Karpas-422 (cell line): ENCODE results near the gene SMYD3. TPM values are rescaled to one million over a fixed set of nuclear protein-coding genes. Genes with fewer than 3 reads are reported as not detected.

ENCODE experiments used
- DNase-seq: peaks from one replicate; pipeline ENCODE4 v3.0.0-alpha.2; 2015
- H2AFZ ChIP-seq: fragments of 200-600 bp; sonication (generic); 2 replicates; pipeline ENCODE4 v1.6.1; 2014; ENCODE audit warnings: antibody characterized with exemption, low read length, mixed read lengths
- H3K27ac ChIP-seq: fragments of 200-600 bp; sonication (generic); 2 replicates; pipeline ENCODE4 v1.5.1; 2014; ENCODE audit warnings: mild to moderate bottlenecking, low read length, moderate library complexity
- H3K27me3 ChIP-seq: fragments of 200-600 bp; sonication (generic); 2 replicates; pipeline ENCODE4 v1.6.1; 2014; ENCODE audit warnings: low read length, mixed read lengths
- H3K36me3 ChIP-seq: fragments of 200-600 bp; sonication (generic); 2 replicates; pipeline ENCODE4 v1.6.1; 2014; ENCODE audit warnings: low read length, mixed read lengths; ENCODE audit not compliant: insufficient read depth
- H3K4me1 ChIP-seq: fragments of 200-600 bp; sonication (generic); 2 replicates; pipeline ENCODE4 v1.6.1; 2014; ENCODE audit warnings: mild to moderate bottlenecking, low read length, mixed read lengths
- H3K4me2 ChIP-seq: fragments of 200-600 bp; sonication (generic); 2 replicates; pipeline ENCODE4 v1.6.1; 2014; ENCODE audit warnings: low read length, low read depth, mild to moderate bottlenecking; ENCODE audit not compliant: poor library complexity, severe bottlenecking
- H3K4me3 ChIP-seq: fragments of 200-600 bp; sonication (generic); 2 replicates; pipeline ENCODE4 v1.5.1; 2014; ENCODE audit warnings: mild to moderate bottlenecking, antibody characterized with exemption, low read length, mixed read lengths
- H3K79me2 ChIP-seq: fragments of 200-600 bp; sonication (generic); 2 replicates; pipeline ENCODE4 v1.6.1; 2014; ENCODE audit warnings: mild to moderate bottlenecking, low read length, mixed read lengths
- H3K9ac ChIP-seq: fragments of 200-600 bp; sonication (generic); 2 replicates; pipeline ENCODE4 v1.6.0; 2014; ENCODE audit warnings: low read length
- H3K9me2 ChIP-seq: fragments of 200-600 bp; sonication (generic), shearing (Covaris generic); replicated peaks from 2 replicates; pipeline ENCODE4 v1.6.0; 2014; ENCODE audit warnings: mild to moderate bottlenecking, low read length, moderate library complexity; ENCODE audit not compliant: insufficient read depth
- H3K9me3 ChIP-seq: fragments of 300-700, 200-600 bp; sonication (generic); 2 replicates; pipeline ENCODE4 v1.6.1; 2014; ENCODE audit warnings: low read length, mixed read lengths
- H4K20me1 ChIP-seq: fragments of 200-600 bp; sonication (generic); 2 replicates; pipeline ENCODE4 v1.6.1; 2014; ENCODE audit warnings: mild to moderate bottlenecking, antibody characterized with exemption, low read length, low read depth; ENCODE audit not compliant: insufficient read depth
- total RNA-seq: library from RNA; depleted of rRNA; stranded (reverse); fragments of >200 nt; shearing (Covaris generic); gene quantifications from 2 replicates; pipeline ENCODE4 v1.2.3, GENCODE V29; 2014; ENCODE audit warnings: low replicate concordance

The SMYD3 gene
- total RNA-seq, 1 experiment from 2014 or later, result 67.1 TPM

DNA sequence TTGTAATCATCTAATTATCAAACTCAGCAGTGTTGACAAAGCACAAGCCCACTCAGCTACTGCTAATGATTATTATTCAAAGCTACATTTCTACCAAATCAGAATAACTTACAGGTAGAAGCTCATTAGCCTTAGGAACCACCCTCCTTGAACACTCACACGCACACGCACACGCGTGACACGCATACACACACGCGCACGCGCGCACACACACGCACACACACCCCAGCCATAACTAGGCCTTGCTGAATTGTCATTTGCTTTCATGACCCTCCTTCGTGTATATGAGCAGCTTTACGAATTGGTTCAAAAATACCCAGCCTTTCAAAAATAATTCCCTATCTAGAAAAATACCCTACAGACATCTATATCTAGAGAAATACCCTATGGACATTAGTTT, 195.6 kb downstream of the SMYD3 start:
- H3K4me3 ChIP-seq, result no peak overlapping the region
- H3K4me2 ChIP-seq, result no peak overlapping the region
- no peaks in the 10 kb centered on the region for H4K20me1 ChIP-seq
- no peaks in the 10 kb centered on the region for H3K36me3 ChIP-seq
- no peaks in the 10 kb centered on the region for H3K9me2 ChIP-seq
- no peaks in the 10 kb centered on the region for H3K9me3 ChIP-seq
- H3K79me2 ChIP-seq, result no peaks in the 10 kb centered on the region
- H3K27me3 ChIP-seq, result no peaks in the 10 kb centered on the region
- H2AFZ ChIP-seq, result no peak overlapping the region
- DNase-seq, result no peak
- no peaks in the 10 kb centered on the region for H3K4me1 ChIP-seq
- no peak overlapping the region for H3K27ac ChIP-seq
- H3K9ac ChIP-seq, result no peak overlapping the region

DNA sequence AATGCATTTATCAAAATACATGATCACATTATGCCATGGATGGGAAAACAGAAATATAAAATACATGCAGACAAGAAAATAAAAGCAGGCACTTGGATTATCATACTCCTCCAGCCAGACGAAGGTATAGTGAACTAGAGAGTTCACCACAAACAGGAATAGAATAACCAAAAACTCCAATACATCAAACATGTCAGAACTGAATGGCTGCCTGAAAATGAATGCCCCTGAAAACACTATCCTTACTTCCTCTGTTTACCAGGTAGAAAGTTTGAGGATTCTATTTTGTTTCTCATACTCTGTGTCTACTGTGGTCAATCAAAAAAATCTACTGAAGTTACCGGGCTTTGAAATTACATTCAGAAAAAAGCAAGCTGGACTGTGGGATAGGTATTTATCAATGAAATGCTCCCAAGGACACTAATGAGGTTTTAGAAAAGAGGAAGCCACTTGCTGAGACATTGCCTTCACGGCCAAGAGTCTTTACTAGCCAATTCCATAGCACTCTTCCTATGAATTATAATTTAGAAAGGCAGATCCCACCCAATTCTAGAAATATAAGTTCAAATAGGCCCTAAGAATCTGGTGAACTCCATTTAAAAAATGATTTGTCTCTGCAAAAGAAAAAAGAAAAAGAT, 197.7 kb downstream of the SMYD3 start:
- Histone ChIP-seq H3K9me3 (no peaks in the 10 kb centered on the region), H3K4me1 (no peaks in the 10 kb centered on the region), H3K36me3 (no peaks in the 10 kb centered on the region), H3K9ac (no peak overlapping the region), H3K4me2 (no peak overlapping the region), H3K79me2 (no peaks in the 10 kb centered on the region), H3K27ac (no peak overlapping the region), H4K20me1 (no peaks in the 10 kb centered on the region), H2AFZ (no peak overlapping the region), H3K27me3 (no peaks in the 10 kb centered on the region), H3K4me3 (no peak overlapping the region), H3K9me2 (no peaks in the 10 kb centered on the region)
- DNase-seq, result no peak

DNA sequence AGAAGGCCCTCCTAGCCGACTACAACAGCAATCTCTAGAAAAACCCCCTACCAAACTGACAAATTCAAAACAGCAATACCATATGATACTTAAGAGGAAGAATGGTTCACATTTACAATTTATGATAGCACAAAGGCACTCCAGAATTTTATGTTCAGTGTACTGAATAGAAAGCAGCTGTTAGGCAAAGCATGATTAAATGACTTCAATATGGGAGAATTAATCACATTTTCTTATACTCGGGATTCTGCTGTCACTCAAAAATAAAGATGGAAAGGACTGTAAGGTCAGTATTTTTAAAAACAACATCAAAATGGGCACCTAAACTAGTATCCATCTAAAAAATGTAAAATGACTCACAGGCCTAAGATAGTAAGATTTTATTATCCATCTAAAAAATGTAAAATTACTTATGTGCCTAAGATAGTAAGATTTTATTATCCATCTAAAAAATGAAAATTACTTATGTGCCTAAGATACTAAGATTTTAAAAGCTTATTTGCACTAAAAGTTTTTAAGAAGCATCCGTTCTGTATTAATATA, 198.5 kb downstream of the SMYD3 start:
- Histone ChIP-seq H3K79me2 (no peaks in the 10 kb centered on the region), H4K20me1 (no peaks in the 10 kb centered on the region), H3K36me3 (no peaks in the 10 kb centered on the region), H3K4me3 (no peak overlapping the region), H3K4me2 (no peak overlapping the region), H3K4me1 (no peaks in the 10 kb centered on the region), H3K9me3 (no peaks in the 10 kb centered on the region), H3K27ac (no peak overlapping the region), H3K9ac (no peak overlapping the region), H2AFZ (no peak overlapping the region), H3K9me2 (no peaks in the 10 kb centered on the region), H3K27me3 (no peaks in the 10 kb centered on the region)
- DNase-seq, result no peak

DNA sequence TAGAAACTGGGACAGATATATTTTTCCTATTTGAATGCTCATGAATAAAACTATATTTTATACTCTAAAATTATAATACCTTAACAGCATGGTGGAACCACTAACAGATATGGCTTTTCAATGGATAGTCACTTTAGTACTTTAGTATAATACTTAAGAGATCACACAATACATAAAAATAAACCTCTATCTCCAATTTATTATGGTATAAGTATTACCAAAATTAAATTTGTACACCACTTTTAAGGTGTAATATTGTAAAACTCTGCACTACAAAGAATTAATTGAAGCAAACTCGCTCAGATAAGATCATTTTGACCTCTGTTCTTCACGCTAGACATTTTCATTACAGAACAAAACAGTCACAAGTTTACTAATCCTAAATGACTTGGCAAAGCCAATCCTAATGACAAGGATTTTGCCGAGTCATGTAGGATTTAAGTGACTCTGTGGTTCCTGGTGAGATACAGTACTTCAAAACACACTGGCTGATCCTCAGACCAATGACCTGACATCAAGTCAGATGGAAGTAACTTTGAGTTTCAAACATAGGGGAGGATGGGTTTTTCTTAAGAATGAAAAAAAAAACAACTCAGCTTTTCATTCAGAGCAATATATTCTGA, 200.6 kb downstream of the SMYD3 start:
- Histone ChIP-seq H3K9me2 (no peaks in the 10 kb centered on the region), H3K27ac (no peak overlapping the region)

DNA sequence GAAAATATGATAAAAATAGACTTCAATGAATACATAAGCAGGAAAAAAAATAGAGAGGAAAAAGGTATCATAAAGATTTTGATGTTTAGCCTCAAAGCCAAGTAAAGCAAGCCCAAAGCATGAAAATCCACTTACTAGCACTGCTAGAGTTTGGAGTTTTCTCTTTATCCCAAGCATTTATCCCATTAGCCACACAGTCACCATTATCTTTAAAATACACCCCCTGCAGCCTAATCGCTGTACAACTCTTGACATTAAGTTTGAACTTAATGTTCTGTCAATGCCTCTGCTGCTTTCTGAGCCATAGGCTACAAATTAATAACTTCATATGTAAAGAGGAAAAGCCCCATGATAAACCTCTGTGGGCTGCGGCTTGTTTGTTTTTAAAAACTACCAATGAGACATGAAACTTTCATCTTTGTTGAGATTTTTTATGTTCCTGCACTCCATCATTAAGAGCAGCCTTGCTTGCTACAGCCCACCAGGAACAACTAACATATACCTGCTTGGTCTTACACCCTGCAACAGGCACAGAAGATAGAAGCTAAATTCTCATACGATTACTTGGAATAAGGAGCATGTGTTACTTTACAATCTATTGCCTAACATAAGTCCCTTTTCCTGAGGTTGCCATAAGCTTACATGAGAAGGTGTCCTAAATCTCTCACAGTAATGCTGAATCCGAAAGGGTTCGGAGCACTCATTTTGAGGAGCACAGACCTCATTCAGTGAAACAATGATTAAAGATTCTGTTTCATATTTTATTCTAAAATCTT, 202.4 kb downstream of the SMYD3 start:
- Histone ChIP-seq H3K9me2 (no peaks in the 10 kb centered on the region), H4K20me1 (no peaks in the 10 kb centered on the region), H3K4me1 (no peaks in the 10 kb centered on the region), H3K27me3 (no peaks in the 10 kb centered on the region), H2AFZ (no peak overlapping the region), H3K4me2 (no peak overlapping the region), H3K79me2 (no peaks in the 10 kb centered on the region), H3K9ac (no peak overlapping the region), H3K9me3 (no peaks in the 10 kb centered on the region), H3K4me3 (no peak overlapping the region), H3K27ac (no peak overlapping the region), H3K36me3 (no peaks in the 10 kb centered on the region)
- no peak for DNase-seq

More for the DNA sequence above, 200.6 kb downstream of the SMYD3 start:
- DNase-seq, result no peak
- no peak overlapping the region for H3K4me3 ChIP-seq
- H3K36me3 ChIP-seq, result no peaks in the 10 kb centered on the region
- H3K9me3 ChIP-seq, result no peaks in the 10 kb centered on the region
- no peak overlapping the region for H3K4me2 ChIP-seq
- H3K9ac ChIP-seq, result no peak overlapping the region
- no peak overlapping the region for H2AFZ ChIP-seq
- H3K79me2 ChIP-seq, result no peaks in the 10 kb centered on the region
- no peaks in the 10 kb centered on the region for H4K20me1 ChIP-seq
- no peaks in the 10 kb centered on the region for H3K27me3 ChIP-seq
- H3K4me1 ChIP-seq, result no peaks in the 10 kb centered on the region

DNA sequence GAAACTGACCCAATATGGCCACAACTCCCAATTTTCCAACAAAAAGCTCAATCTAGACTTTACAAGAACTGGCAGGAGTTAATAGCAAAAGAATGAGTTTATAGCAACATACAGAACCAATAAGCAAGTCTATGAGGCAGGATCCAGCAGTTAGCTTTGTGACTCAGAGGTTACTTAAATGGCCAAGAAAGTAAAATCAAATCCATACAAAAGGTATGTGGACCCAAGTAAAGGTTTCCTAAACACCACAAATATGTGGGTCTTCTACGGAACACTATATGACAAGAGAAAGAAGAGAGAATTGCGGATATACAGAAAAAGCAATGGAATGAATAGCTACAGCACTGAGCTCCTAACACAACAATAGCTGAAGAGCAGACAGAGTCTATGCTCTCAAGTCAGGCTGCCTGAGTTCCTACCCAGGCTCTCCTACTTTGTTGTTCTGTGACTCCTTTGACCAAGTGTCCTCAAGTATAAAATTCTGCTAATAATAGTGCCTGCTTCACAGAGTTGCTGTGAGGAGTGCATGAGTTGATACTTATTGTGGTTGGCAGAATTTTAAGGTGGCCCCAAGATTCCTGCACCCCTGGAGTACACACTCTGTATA, 204.3 kb downstream of the SMYD3 start:
- H3K9ac ChIP-seq, result no peak overlapping the region
- H3K27me3 ChIP-seq, result no peaks in the 10 kb centered on the region
- no peaks in the 10 kb centered on the region for H4K20me1 ChIP-seq
- no peaks in the 10 kb centered on the region for H3K9me2 ChIP-seq
- peaks cover 4% of the 10 kb centered on the region; the same call in 1 of the 2 replicates for H3K4me1 ChIP-seq
- H3K79me2 ChIP-seq, result no peaks in the 10 kb centered on the region
- H3K4me3 ChIP-seq, result no peak overlapping the region
- H3K27ac ChIP-seq, result no peak overlapping the region
- no peak overlapping the region for H2AFZ ChIP-seq
- no peak overlapping the region for H3K4me2 ChIP-seq
- no peaks in the 10 kb centered on the region for H3K9me3 ChIP-seq
- DNase-seq, result no peak
- no peaks in the 10 kb centered on the region for H3K36me3 ChIP-seq

DNA sequence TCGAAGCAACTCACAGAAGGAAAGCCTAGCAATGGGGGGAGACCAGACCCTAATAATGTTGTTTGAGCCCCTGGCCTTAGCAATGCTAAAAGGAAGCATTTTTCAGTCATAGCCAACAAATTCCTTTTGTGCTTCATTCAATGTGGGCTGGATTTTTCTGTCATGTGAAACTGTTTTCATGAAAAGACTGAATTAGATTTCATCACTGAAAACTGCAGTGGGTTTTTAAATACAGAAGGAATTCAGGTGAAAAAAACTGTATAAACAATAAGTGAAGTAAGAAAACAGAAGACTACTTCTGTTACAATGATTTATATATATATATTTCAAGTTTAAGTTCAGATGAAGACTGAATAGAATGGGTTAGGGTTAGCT, 204.8 kb downstream of the SMYD3 start:
- Histone ChIP-seq H3K4me3 (no peak overlapping the region), H3K9ac (no peak overlapping the region), H4K20me1 (no peaks in the 10 kb centered on the region), H3K9me2 (no peaks in the 10 kb centered on the region), H3K79me2 (no peaks in the 10 kb centered on the region), H3K4me2 (no peak overlapping the region), H3K9me3 (no peaks in the 10 kb centered on the region), H3K36me3 (no peaks in the 10 kb centered on the region), H3K27ac (no peak overlapping the region), H3K4me1 (peaks cover 4% of the 10 kb centered on the region; the same call in 1 of the 2 replicates), H3K27me3 (no peaks in the 10 kb centered on the region), H2AFZ (no peak overlapping the region)
- DNase-seq, result no peak
